ENCODE measurements around the gene GNL2. TPM values are rescaled to one million over a fixed set of nuclear protein-coding genes. Genes with fewer than 3 reads are reported as not detected.
"Not testable (repeated sequence)": the region's sequence is repeated elsewhere in the genome, so short reads cannot be mapped to it uniquely, and the experiment has no call there.

The GNL2 gene
- polyA plus RNA-seq, 1 donor (not counting 4 experiments of a cell fraction or from before 2014, with no cell fraction given) = 81.0 TPM

DNA sequence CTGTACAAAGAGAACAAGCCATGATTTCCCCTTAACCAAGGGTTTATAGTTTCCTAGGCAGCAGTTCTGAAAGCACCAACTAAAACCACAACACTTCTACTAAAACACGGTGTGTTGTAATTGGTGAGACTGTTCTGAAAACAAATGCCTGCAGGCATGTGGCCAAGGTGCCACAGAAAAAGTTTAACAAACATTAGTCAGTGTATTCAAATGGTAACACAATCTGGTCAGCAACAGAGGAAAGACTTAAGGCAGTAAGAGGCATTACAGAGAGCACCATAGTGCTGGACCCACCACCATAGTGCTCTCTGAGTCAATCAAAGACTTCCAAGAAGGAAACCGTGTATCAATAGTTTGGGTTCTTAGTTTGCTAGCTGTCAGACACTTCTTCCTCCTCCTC, 58.4 kb downstream of the GNL2 start:
- Histone ChIP-seq H3K9me1 (ENCODE audit: control insufficient read depth, extremely low read depth, insufficient read depth, low read length) (no peaks in the 10 kb centered on the region), H3K36me3 (ENCODE audit: control insufficient read depth in 2 of 2, extremely low read depth in 1 of 2, insufficient read depth in 2 of 2, low read length in 2 of 2) (peaks cover 16 to 19% of the 10 kb centered on the region in 2 experiments), H3K27ac (ENCODE audit: control insufficient read depth, insufficient read depth, low read length) (peak overlapping the region; percentile 33), H3K79me2 (ENCODE audit: control insufficient read depth, insufficient read depth, low read length) (peaks cover 4% of the 10 kb centered on the region), H3K9me3 (ENCODE audit: control insufficient read depth, low read depth, low read length) (no peaks in the 10 kb centered on the region), H3K4me3 (ENCODE audit: control insufficient read depth in 2 of 3, extremely low read depth in 1 of 3, insufficient read depth in 2 of 3, low read depth in 1 of 3, low read length in 3 of 3) (no peak overlapping the region), H4K20me1 (ENCODE audit: control insufficient read depth, extremely low read depth, insufficient read depth, low read length) (no peaks in the 10 kb centered on the region), H3K9ac (ENCODE audit: control insufficient read depth, extremely low read depth, insufficient read depth, low read length) (no peak overlapping the region), H3K27me3 (ENCODE audit: control insufficient read depth, extremely low read depth, insufficient read depth, low read length) (no peaks in the 10 kb centered on the region), H2AFZ (ENCODE audit: control insufficient read depth, low read length) (no peak overlapping the region), H3K4me1 (ENCODE audit: control insufficient read depth, extremely low read depth, insufficient read depth, low read length) (peaks cover 29% of the 10 kb centered on the region), H3K4me2 (ENCODE audit: control insufficient read depth, extremely low read depth, insufficient read depth, low read depth, low read length) (no peak overlapping the region)
- dilution Hi-C loops (cut with MboI; ENCODE audit: extremely low pct_ligation_motif_present, low sequenced_read_pairs) = no loop called here
- DNase-seq (ENCODE audit: low read depth, low spot score) = no peak
- TF ChIP-seq CTCF (optimal IDR thresholded peaks at IDR 0.05 in 1 of 3, IDR thresholded peaks at IDR 0.05 in 1 of 3, conservative IDR thresholded peaks at IDR 0.05 in 1 of 3; ENCODE audit: extremely low read depth in 1 of 3, insufficient read depth in 2 of 3, low read length in 3 of 3) = no peak
- no peak for TF ChIP-seq EZH2 (IDR thresholded peaks at IDR 0.05; ENCODE audit: low read length)
- FAIRE-seq = no peak

- Histone ChIP-seq H3K4me3 (ENCODE audit: control insufficient read depth in 2 of 3, extremely low read depth in 1 of 3, insufficient read depth in 2 of 3, low read depth in 1 of 3, low read length in 3 of 3) (no peak overlapping the region), H3K9me3 (ENCODE audit: control insufficient read depth, low read depth, low read length) (no peaks in the 10 kb centered on the region), H2AFZ (ENCODE audit: control insufficient read depth, low read length) (no peak overlapping the region), H3K4me1 (ENCODE audit: control insufficient read depth, extremely low read depth, insufficient read depth, low read length) (peaks cover 29% of the 10 kb centered on the region), H3K27ac (ENCODE audit: control insufficient read depth, insufficient read depth, low read length) (peak overlapping the region; percentile 84), H4K20me1 (ENCODE audit: control insufficient read depth, extremely low read depth, insufficient read depth, low read length) (no peaks in the 10 kb centered on the region), H3K79me2 (ENCODE audit: control insufficient read depth, insufficient read depth, low read length) (peaks cover 4% of the 10 kb centered on the region), H3K9me1 (ENCODE audit: control insufficient read depth, extremely low read depth, insufficient read depth, low read length) (no peaks in the 10 kb centered on the region), H3K9ac (ENCODE audit: control insufficient read depth, extremely low read depth, insufficient read depth, low read length) (no peak overlapping the region), H3K36me3 (ENCODE audit: control insufficient read depth in 2 of 2, extremely low read depth in 1 of 2, insufficient read depth in 2 of 2, low read length in 2 of 2) (peaks cover 5 to 7% of the 10 kb centered on the region in 2 experiments), H3K27me3 (ENCODE audit: control insufficient read depth, extremely low read depth, insufficient read depth, low read length) (no peaks in the 10 kb centered on the region), H3K4me2 (ENCODE audit: control insufficient read depth, extremely low read depth, insufficient read depth, low read depth, low read length) (peak overlapping the region; percentile 79)
- TF ChIP-seq CTCF (optimal IDR thresholded peaks at IDR 0.05 in 1 of 3, IDR thresholded peaks at IDR 0.05 in 1 of 3, conservative IDR thresholded peaks at IDR 0.05 in 1 of 3; ENCODE audit: extremely low read depth in 1 of 3, insufficient read depth in 2 of 3, low read length in 3 of 3) (no peak), EZH2 (IDR thresholded peaks at IDR 0.05; ENCODE audit: low read length) (no peak)
- dilution Hi-C loops (cut with MboI; ENCODE audit: extremely low pct_ligation_motif_present, low sequenced_read_pairs) = no loop called here
- DNase-seq (ENCODE audit: low read depth, low spot score) = no peak
- no peak for FAIRE-seq
Measured at GRCh38 chr1:37533317-37534093, 62.2 kb downstream of the GNL2 start.

- H3K36me3 ChIP-seq (ENCODE audit: control insufficient read depth in 2 of 2, extremely low read depth in 1 of 2, insufficient read depth in 2 of 2, low read length in 2 of 2); H3K4me3 ChIP-seq (ENCODE audit: control insufficient read depth in 2 of 3, extremely low read depth in 1 of 3, insufficient read depth in 2 of 3, low read depth in 1 of 3, low read length in 3 of 3); H3K27me3 ChIP-seq (ENCODE audit: control insufficient read depth, extremely low read depth, insufficient read depth, low read length); H3K9me1 ChIP-seq (ENCODE audit: control insufficient read depth, extremely low read depth, insufficient read depth, low read length); FAIRE-seq; H3K4me2 ChIP-seq (ENCODE audit: control insufficient read depth, extremely low read depth, insufficient read depth, low read depth, low read length); H2AFZ ChIP-seq (ENCODE audit: control insufficient read depth, low read length); H4K20me1 ChIP-seq (ENCODE audit: control insufficient read depth, extremely low read depth, insufficient read depth, low read length); H3K9ac ChIP-seq (ENCODE audit: control insufficient read depth, extremely low read depth, insufficient read depth, low read length); H3K27ac ChIP-seq (ENCODE audit: control insufficient read depth, insufficient read depth, low read length); DNase-seq (ENCODE audit: low read depth, low spot score); dilution Hi-C loops (cut with MboI; ENCODE audit: extremely low pct_ligation_motif_present, low sequenced_read_pairs); H3K79me2 ChIP-seq (ENCODE audit: control insufficient read depth, insufficient read depth, low read length); H3K9me3 ChIP-seq (ENCODE audit: control insufficient read depth, low read depth, low read length): not testable (repeated sequence)
- H3K4me1 ChIP-seq (ENCODE audit: control insufficient read depth, extremely low read depth, insufficient read depth, low read length) = peaks cover 29% of the 10 kb centered on the region
Measured at GRCh38 chr1:37532418-37533156, 63.1 kb downstream of the GNL2 start.
